GM21528 (cell line): Measurements from ENCODE around the gene SPATA33.
"Not testable (repeated sequence)": the region's sequence is repeated elsewhere in the genome, so short reads cannot be mapped to it uniquely, and the experiment has no call there.

ENCODE experiments used
- ATAC-seq: cut with Tn5 transposase; IDR thresholded peaks from one replicate; pipeline ENCODE4 v1.9.1; 2021; ENCODE audit warnings: mild to moderate bottlenecking, moderate library complexity; ENCODE audit not compliant: unreplicated experiment, low FRiP score

Gene SPATA33

DNA sequence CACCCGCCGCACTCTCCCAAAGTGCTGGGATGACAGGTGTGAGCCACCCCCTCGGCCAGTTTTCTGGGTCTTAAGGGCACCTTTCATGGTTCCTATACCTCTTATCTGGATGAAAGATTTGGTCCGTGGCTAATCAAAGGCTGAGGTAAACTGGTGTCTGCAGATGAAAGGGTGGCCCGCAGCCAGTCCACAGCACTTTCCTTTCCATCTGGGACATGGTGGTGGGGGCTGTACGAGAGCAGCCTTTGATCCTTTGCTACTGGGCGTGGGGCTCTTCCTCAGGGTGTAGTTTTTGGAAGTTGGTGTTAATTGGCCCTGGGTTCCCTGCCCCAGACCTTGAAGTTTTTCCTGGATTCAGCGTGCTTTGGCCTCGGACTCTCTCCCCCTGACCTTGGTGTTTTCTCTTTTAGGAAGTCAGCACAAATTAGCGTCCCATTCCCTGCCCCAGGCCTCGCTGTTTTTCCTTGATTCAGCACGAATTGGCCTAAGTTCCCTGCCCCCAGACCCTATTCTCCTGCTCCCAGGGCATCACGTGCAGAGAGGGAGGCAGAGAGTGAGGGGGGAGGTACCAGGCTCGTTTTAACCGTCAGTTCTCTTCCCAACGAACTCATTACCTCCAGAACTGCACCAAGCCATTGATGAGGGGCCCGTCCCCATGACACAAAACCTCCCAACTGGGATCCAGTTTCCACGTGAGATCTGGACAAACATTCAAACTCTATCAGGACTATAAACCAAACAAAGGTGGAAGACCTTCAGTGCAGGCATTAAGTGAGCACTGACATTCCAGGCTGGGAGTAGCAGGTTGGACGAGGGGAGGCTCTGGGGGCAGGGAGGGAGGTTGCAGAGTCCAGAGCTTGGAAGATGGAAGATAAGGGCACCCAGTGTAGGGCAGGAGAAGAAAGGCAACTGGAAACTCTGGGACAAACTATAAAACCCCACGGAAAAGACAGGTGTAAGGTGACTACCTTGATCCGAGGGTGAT, 32.6 kb upstream of the SPATA33 start:
- no peak for ATAC-seq

DNA sequence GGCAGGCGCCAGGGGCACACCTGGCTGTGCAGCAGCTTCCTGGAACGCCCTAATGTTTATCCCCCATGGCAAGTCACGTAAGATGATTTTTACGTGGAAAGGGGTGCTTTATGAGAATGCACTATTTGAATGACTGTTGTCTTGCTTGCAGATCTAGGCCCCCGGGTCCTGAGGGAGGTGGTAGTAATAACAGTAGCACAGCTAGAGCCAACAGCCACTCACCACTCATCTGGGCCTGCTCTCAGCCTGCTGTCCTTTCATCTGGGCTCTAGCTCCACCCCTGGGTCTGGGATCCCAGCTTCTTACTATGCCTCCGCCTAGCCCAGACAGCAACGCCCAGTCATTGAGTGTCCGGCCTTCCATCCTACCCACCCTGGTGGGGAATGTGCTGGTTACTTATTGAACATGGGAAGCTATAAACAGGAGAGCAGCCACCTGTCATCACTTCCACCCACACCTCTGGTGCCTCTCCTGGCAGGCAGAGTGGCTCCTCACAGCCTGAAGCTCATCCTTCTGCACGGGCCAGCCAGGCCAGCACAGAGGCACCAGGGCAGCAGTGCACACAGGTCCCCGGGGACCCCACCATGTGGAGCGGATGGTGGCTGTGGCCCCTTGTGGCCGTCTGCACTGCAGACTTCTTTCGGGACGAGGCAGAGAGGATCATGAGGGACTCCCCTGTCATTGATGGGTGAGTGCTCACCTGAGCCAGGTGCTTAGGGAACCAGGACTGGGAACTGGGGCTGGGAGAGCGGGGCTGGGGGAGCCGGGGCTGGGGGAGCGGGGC, 27.6 kb upstream of the SPATA33 start:
- no peak for ATAC-seq

DNA sequence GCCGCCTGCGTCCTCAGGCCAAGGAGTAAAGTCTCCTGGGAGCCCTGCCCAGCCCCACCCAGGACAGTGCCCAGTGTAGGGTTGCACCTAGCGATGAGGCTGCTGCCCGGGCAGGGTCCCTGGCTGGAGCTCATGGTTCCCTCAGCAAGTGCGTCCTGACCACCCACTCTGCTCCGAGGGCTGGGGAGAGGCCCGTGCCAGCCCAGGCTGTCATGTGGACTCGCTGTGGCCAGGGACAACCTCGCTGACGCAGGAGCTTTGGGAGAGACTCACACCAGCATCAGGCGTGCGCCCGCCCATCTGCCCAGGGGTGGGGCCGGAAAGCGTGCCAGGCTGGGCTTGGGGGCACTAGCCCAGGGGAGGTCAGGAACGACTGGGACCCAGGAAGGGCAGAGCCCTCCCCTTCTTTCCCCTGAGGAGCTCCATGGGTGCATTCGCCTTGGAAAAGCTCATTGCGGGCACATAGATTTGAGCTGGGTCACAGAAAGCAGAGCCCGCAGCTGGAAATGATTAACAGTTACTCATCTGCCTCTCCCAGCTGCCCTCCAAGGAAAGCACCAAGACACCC, 24.5 kb upstream of the SPATA33 start:
- no peak for ATAC-seq

DNA sequence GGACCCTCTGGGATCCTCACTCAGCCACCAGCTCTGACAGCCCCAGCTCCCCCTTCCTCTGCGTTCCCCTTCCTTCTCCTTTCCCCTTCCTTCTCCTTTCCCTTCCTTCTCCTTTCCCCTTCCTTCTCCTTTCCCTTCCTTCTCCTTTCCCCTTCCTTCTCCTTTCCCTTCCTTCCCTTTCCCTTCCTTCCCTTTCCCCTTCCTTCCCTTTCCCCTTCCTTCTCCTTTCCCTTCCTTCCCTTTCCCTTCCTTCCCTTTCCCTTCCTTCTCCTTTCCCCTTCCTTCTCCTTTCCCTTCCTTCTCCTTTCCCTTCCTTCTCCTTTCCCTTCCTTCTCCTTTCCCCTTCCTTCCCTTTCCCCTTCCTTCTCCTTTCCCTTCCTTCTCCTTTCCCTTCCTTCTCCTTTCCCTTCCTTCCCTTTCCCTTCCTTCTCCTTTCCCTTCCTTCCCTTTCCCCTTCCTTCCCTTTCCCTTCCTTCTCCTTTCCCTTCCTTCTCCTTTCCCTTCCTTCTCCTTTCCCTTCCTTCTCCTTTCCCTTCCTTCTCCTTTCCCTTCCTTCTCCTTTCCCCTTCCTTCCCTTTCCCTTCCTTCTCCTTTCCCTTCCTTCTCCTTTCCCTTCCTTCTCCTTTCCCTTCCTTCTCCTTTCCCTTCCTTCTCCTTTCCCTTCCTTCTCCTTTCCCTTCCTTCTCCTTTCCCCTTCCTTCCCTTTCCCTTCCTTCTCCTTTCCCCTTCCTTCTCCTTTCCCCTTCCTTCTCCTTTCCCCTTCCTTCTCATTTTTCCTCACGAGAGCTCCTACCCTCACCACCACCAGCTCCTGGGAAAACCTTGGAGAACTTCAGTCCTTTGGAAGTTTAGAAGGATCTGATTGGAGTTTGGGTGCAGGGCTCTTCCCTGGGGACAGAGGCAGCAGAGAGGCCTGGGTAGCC, 22.9 kb upstream of the SPATA33 start:
- not testable (repeated sequence) for ATAC-seq

DNA sequence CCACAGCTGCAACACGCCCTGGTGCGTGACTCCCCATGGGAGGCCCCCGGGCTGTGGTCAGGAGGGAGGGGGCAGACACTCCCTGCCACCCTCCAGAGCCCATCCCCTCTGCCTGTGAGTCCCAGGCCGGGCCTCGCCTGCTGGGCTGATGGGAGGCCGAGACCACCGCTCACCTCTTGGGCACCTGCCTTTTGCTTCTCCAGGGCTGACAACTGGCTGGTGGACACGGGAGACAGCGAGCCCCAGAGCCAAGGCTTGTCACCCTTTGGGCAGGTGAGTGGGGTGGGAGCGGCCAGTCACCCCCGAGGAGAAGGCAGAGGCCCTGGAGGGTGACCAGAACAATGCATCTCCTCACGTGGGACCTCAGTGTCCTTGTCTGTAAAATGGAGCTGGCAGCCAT, 21.0 kb upstream of the SPATA33 start:
- no peak for ATAC-seq

DNA sequence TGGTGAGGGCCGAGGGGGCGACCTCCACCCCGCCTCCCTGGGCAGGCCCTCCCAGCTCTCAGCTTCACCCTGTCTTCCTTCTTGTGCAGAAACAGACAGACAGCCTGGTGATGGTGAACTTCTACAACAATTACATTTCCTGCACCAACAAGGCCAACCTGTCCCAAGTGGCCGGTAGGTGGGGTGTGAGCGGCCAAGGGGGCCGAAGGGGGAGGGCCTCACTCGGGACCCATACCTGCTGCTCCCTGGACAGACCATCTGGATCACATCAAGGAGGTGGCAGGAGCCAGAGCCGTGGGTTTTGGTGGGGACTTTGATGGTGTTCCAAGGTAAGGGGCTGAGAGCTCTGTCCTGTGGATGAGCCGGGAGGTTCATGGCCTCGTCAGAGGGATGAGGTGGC, 20.3 kb upstream of the SPATA33 start:
- ATAC-seq, result no peak

DNA sequence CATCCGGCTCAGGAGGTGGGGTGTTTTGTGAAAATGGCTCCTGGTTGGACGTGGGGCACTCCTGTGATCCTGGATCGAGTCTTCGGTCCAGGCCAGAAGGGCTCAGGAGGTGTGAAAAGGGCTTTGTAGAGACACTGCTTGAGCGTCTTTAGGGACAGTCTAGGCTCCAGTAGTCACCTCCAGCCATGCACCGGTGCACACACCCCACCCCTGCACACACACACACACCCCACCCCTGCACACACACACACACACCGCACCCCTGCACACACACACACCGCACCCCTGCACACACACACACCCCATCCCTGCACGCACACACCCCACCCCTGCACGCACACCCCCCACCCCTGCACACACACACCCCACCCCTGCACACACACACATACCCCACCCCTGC, 19.2 kb upstream of the SPATA33 start:
- no peak for ATAC-seq

DNA sequence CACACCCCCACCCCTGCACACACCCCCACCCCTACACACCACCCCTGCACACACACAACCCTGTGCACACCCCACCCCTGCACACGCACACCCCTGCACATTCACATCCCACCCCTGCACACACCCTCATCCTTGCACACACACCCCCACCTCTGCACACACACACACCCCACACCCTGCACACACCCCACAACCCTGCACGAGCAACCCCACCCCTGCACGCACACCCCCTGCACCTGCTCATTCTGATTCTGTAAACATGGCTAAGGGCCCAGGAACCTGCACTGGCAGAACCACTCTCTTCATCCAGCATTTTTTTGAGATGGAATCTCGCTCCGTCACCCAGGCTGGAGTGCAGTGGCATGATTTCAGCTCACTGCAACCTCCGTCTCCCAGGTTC, 18.3 kb upstream of the SPATA33 start:
- ATAC-seq, result no peak

DNA sequence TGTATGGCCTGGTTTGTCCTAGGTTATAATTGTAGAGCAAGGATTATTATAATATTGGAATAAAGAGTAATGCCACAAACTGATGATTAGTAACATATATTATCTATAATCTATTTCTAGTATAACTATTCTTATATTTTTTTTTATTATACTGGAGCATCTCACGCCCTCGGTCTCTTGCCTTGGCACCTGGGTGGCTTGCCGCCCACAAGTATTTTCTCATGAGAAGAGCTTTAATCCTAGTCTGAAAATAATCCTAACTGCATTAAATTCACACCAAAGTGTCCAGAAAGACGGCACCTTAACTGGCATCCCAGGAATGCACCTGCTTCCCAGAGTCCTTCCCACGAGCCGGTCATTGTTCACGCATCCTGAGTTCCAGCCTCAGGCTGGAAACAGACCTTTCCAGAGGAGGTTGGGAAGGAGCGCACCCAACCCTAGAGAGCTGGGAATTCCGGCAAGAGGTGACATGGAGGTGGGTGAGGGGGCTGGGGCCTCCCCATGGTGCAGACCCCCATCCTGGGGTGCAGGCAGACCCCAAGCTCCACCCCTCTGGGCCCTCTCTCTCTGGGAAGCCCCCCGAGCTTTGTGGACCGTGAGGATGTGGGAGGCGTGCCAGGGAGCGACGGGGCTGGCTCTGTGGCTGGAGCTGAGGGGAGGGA, 16.0 kb upstream of the SPATA33 start:
- no peak for ATAC-seq

DNA sequence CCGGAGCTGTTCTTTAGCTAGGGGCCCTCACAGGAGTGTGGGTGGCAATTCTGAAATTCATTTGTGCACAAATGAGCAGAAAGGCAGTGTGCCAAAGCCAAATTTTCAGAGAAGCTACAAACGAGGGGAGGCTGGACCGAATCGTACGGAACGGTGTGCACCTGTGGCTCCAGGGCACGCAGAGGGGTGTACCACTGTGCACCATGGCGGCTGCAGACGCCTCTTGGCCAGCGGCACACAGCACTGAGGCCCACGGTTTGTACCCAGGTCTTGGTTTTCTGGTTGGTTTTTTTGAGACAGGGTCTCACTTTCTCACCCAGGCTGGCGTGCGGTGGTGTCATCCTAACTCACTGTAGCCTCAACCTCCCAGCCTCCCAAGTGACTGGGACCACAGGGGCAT, 15.1 kb upstream of the SPATA33 start:
- no peak for ATAC-seq

DNA sequence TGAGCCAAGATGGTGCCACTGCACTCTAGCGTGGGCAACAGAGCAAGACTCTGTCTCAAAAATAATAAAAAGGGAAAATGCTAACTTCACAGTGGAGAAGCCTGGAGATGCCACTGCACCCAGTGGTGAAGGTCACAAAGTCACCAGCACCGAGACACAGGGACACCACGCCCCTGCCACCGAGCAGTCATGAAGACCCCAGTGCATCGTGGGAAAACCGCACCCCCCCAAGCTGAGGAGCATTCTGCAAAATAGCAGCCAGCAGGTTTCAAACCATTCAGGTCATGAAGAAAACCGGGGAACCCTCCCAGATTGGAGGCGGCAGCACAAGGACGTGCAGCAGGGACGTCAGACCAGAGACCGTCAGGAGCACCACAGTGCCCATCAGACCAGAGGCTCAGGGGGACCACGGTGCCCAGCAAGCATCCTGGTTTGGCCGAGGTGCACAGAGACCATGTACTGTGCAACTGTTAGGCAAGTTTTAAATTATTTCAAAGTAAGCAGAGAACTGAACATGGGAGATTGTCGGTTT, 13.8 kb upstream of the SPATA33 start:
- ATAC-seq, result no peak

DNA sequence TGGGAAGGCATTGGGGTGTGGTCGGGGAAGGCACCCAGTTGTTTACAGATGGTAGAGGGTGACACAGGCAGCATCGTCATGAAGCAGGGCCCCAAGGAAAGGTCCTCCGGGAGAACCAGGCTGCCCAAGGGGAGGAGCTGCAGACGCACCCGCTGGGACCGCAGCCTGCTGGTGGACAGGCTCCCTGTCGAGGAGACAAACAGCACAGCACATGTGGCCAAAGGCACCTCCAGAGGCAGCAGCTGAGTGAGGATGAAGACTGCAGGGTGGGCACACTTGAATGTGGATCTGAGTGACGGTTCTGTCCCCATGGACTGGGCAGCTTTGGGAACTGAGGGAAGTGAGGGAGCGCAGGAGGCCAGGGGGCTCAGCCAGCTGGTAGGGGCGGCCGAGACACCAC, 12.5 kb upstream of the SPATA33 start:
- no peak for ATAC-seq

DNA sequence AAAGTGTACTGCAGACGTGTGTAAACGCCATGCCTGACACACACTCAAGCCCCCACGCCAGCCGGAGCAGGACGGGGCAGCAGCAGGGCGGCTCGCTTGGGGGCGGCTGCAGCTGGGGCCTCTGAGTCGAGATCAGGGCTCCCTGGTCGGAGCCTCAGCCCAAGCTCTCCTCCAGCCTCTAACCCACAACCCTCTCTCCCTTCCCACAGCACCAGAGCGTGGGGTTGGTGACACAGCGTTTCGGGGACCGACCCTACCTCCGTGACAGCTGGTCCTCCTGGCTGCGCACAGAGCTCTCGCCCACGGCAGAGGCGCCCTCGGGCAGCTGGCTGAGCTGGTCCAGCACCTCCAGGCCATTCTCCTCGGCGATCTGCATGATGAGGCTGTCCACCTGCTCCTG, 11.4 kb upstream of the SPATA33 start:
- no peak for ATAC-seq

DNA sequence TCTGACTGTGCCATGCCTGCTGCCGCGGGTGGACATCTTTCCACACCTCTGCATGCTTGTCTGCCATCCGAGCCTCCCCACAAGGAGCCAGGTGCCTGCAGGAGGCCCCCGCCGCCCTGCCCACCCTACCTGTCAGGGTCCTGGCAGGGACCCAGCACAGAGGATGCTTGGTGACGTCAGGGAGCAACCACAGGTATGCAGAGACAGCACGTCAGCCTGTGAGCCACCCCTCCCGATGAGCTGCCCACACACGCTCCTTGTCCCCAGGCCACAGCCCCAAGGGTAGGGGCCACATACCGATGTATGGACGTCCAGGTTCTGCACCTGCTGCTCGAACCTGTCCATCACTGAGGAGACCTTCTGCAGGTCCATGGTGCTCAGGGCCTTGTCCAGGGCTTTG, 10.7 kb upstream of the SPATA33 start:
- ATAC-seq, result no peak

DNA sequence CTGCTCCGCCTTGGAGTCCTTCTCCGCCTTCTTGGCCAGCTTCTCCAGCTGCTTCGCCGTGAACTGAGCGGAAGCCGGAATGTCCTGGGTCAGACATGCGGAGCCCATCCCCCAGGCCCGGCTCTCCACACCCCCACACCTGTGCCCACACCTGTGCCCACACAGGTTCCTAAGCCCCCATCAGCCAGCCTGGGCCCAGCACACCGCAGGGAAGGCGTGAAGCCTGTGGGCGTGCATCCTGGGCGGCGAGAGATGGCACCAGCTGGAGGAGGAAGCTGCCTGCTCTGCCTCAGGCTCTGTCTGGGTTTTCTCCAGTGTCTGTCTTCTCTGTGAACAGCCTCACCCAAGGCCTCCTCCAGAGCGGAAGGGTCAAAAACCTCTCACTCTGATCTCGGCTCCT, 6.1 kb upstream of the SPATA33 start:
- no peak for ATAC-seq

DNA sequence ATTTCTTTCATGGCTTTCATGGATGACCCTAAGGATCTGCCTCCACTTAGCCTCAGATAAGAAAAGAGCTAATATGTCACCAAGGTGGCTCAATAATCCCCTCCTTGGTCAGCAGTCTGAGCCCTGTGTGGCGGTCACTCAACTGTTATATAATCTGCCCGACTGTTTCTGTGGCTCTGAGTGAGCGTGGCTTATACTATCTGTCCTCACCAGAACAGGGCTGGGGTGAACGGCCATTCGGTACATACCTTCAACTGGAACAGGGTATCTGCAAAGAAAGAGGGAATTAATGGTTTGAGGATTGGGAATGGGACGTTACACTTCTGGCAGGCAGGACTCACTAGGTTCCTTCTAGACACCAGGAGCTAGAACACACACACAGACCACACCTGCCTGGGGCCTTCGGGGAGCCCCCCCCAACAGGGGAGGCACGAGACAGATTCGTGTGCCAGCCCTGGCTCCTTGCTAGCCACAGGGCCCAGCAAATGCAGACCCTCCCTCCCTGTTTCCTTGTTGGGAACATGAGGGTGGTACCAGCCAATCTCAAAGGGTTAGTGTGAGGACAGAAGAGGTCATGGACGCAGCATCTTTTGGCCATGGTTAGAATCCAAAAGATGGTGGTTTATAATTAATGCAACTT, 3.9 kb upstream of the SPATA33 start:
- no peak for ATAC-seq

DNA sequence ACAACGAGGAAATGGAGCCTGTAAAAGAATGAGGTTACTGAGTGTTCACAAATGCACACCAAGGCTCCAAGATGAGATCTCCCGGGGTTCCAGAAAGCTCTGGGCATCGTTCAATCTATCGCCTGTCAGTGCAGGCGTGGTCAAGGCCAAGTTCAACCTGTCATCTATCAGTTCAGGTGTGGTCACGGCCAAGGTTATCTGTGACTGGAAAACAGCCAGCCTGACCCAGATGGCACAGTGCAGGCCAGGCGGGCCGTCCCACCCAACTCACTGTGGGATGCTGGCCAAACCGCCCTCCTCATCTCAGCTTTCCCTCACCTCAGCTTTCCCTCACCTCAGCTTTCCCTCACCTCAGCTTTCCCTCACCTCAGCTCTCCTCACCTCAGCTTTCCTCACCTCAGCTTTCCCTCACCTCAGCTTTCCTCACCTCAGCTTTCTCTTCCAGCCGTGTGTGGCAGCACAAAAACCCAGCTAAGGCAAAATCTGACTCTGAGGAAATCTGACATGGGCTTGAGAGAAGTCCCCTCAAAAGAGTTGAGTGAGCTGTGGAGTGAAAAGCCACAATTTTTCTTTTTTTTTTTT, 2.5 kb upstream of the SPATA33 start:
- ATAC-seq, result no peak

DNA sequence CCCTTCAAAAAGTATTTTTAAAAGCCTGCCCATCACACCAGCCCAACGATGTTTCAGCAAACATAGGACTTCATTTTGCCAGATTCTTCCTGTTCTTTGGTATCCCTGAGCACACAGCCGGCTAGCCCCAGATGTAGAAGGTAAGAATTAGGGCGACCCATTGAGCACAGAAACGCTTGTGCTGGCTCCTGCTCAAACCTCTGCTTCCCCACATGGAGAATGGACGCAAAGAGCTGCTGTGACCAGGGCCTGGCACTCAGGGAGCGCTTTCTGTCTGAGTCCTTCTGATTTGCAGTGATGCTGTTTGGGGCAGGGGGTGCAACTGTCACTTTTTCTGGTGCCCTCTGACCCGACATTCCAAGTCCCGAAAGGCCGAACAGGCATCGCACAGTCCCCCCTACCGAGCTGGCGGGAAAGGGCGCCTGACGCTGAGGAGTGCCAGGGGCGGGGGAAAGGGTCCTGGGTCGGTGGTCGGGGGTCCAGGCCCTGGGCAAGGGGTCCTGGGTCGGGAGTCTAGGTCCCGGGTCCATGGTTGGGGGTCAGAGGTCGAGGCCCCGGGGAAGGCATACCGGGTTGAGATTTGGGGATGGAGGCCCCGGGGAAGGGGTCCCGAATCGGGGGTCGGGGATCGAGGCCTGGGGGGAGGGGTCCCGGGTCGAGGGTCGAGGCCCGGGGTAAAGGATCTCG, 1.1 kb upstream of the SPATA33 start:
- ATAC-seq, result no peak
